ENCODE data around the gene PGAM1.

The PGAM1 gene

DNA sequence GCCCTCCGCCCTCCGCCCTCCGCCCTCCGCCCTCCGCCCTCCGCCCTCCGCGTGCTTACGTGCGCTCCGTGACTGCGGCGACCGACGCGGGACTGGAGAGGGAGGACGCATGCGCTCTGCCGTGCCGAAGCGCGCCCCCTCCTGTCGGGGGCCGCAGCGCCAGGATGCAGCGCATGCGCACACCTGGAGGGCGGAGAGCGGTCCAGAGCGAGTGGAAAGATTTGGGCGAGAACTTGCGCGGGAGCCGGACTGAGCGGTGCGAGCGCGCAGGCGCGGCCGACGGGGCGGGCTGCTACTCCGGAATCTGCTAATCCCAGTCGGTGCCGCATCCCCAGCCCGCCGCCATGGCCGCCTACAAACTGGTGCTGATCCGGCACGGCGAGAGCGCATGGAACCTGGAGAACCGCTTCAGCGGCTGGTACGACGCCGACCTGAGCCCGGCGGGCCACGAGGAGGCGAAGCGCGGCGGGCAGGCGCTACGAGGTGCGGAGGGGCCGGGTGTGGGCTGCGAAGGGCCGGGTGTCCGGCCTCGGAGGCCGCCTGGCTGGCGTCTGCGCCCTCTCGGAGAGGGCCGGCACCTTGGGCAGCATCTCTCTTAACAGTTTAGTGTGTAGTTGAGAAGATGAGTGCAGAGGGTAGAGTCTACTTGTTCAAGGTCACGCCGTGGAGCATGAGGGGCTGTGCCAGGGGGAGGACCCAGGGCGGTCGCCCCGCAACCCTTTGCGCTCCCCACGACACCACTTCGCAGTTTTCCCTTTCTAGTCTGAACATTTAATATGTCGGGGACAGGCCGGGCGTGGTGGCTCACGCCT is at the start of gene PGAM1:
PGAM1 (plus strand) TSS at position 228 of the 812 bp plus-strand sequence; CDS start at position 345, 117 bp downstream.
- TF ChIP-seq ZNF274 (IDR thresholded peaks at IDR 0.05; ENCODE audit: low read depth, low read length) = no peak
- peak within 1 kb of the TSS; percentile 97 for H3K4me3 ChIP-seq (ENCODE audit: low read length)

DNA sequence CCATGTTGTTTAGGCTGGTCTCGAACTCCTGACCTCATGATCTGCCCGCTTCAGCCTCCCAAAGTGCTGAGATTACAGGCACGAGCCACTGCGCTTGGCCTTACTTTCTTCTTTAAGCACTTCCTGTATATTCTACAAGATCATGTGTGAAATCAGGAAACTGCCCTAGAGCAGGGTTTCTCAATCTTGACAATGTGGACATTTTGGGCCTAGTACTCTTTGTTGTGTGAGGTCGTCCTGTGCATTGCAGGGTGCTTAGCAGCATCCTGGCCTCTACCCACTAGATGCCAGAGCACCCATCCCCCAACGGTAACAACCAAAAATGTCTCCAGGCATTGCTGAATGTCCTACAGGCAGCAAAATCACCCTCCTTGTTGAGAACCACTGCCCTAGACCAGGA is 49.6 kb upstream of the PGAM1 start:
- no peak for TF ChIP-seq ZNF274 (IDR thresholded peaks at IDR 0.05; ENCODE audit: low read depth, low read length)

DNA sequence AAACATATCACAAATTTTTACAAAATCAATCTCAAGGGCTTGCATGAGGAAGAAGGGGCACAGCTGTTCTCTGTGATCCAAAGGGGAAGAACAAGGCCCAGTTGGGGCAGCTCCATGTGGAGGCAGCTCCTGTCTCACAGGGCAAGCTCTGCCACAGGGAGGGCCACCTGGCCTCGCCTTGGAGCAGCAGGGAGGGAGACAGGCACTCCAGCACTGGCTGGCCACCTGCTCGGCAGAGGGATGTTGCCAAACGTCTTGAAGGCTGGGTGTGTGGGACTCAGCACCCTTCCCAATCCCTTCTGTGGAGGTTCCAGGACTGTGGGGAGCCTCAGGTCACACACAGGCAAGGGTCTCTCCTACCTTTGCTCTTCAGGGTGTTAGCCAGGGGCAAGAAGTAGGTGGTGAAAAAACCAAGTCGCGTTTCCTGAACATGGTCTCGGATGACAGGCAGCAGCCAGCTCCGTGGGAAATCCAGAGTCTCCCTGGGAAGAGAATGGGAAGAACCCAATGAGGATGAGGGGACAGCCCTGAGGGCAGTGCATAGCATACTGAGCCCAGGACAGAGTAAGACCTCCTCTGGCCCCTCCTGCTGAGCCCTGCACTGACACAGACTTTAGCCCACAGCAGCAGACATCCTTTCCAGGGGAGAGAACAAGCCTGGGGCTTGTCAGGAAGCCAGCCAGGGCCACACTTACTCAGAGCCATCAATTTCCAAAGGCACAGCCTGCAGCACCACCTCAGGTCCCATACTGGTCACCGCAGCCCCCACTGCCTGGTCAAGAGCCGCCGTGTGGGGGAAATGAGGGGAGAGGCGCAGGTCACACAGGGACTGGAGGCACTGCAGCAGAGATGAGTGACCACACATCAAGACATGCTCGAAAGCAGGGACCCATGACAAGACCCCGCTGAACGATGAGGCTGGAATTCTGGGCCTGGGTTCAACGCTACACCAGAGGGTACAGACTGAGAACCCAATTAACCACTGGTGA is 46.8 kb upstream of the PGAM1 start:
- no peak for TF ChIP-seq ZNF274 (IDR thresholded peaks at IDR 0.05; ENCODE audit: low read depth, low read length)
- no peak overlapping the region for H3K4me3 ChIP-seq (ENCODE audit: low read length)

More for the DNA sequence above, 49.6 kb upstream of the PGAM1 start:
- H3K4me3 ChIP-seq (ENCODE audit: low read length) = no peak overlapping the region

- H3K4me3 ChIP-seq (ENCODE audit: low read length) = no peak overlapping the region
- TF ChIP-seq ZNF274 (IDR thresholded peaks at IDR 0.05; ENCODE audit: low read depth, low read length) = no peak
These were observed 45.5 kb upstream of the PGAM1 start for GRCh38 chr10:97380516-97380915.

DNA sequence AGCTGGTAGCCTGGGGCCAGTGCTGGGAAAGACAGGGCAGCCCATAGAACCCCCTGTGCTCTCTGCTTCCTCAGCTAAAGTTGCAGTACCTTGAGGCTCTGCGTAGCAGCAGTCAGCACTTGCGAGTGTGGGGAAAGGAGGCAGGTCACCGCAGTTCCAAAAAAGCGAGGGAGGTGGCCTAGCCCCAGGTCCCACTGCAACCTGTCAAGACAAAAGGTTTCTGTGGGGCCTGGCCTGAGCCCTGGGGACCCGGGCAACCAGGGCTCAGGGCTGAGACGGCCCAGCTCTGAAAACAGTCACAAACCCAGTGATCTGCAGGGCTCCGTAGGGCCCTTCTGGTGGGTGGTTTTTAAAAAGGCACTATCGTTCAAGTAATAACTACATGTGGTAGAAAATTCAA is 44.4 kb upstream of the PGAM1 start:
- no peak overlapping the region for H3K4me3 ChIP-seq (ENCODE audit: low read length)
- TF ChIP-seq ZNF274 (IDR thresholded peaks at IDR 0.05; ENCODE audit: low read depth, low read length) = no peak

GRCh38 chr10:97383159-97383558 is 42.8 kb upstream of the PGAM1 start:
- TF ChIP-seq ZNF274 (IDR thresholded peaks at IDR 0.05; ENCODE audit: low read depth, low read length) = no peak
- no peak overlapping the region for H3K4me3 ChIP-seq (ENCODE audit: low read length)

DNA sequence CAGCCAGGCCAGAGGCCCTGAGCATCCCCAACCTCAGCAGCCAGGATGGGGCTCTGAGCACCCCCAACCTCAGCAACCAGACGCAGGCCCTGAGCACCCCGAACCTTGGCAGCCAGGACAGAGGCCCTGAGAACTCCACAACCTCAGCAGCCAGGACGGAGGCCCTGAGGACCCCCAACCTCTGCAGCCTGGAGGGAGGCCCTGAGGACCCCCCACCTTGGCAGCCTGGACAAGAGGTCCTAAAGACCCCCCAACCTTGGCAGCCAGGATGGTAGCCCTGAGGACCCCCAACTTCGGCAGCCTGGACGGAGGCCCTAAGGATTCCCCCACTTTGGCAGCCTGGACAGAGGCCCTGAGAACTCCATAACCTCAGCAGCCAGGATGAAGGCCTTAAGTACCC is 41.8 kb upstream of the PGAM1 start:
- no peak overlapping the region for H3K4me3 ChIP-seq (ENCODE audit: low read length)
- no peak for TF ChIP-seq ZNF274 (IDR thresholded peaks at IDR 0.05; ENCODE audit: low read depth, low read length)

DNA sequence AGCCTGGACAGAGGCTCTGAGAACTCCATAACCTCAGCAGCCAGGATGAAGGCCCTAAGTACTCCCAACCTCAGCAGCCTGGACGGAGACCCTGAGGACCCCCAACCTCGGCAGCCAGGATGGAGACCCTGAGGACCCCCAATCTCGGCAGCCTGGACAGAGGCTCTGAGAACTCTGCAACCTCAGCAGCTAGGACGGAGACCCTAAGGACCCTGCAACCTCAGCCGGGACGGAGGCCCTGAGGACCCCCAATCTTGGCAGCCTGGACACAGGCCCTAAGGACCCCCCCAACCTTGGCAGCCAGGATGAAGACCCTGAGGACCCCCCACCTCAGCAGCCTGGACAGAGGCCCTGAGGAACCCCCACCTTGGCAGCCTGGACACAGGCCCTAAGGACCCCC is 41.4 kb upstream of the PGAM1 start:
- no peak for TF ChIP-seq ZNF274 (IDR thresholded peaks at IDR 0.05; ENCODE audit: low read depth, low read length)
- H3K4me3 ChIP-seq (ENCODE audit: low read length) = no peak overlapping the region

DNA sequence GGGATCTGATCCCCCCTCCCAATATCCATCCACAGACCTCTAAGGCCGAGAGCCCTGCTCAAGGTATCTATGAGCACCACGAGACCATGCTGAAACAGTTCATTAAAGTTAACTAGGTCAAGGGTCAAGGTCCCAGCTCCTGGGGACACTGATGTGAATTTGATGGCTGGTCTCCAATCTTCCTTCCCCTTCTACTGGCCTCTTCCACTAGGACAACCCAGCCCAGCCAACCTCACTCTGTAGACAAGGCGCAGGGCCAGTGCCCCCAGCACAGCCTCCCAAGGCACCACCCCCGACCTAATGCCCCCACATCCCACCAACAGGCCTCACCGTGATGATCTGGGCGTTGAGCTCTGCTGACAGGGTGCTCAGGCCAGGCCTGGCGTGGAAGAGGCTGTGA is 40.4 kb upstream of the PGAM1 start:
- no peak overlapping the region for H3K4me3 ChIP-seq (ENCODE audit: low read length)
- no peak for TF ChIP-seq ZNF274 (IDR thresholded peaks at IDR 0.05; ENCODE audit: low read depth, low read length)

DNA sequence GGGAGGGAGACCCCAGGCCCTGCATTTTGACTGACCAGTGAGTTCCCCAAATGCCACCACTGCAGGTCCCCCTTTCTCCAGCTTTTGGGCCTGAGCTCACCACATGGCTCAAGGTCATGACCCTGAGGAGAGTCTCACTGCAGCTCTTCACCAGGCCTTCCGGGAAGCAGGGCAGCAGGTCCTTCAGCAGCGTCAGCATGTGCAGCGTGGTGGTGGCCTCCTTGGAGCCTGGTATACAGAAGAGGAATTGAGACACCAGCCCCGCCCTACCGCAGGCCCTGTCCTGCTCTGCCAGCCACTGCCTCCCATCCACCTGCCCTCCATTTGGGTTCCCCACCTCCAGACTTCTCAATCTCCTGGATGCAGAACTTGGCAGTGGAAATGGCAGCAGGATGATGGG is 37.8 kb upstream of the PGAM1 start:
- no peak overlapping the region for H3K4me3 ChIP-seq (ENCODE audit: low read length)
- TF ChIP-seq ZNF274 (IDR thresholded peaks at IDR 0.05; ENCODE audit: low read depth, low read length) = no peak

- TF ChIP-seq ZNF274 (IDR thresholded peaks at IDR 0.05; ENCODE audit: low read depth, low read length) = no peak
- no peak overlapping the region for H3K4me3 ChIP-seq (ENCODE audit: low read length)
These were observed 35.9 kb upstream of the PGAM1 start for GRCh38 chr10:97390091-97390490.

DNA sequence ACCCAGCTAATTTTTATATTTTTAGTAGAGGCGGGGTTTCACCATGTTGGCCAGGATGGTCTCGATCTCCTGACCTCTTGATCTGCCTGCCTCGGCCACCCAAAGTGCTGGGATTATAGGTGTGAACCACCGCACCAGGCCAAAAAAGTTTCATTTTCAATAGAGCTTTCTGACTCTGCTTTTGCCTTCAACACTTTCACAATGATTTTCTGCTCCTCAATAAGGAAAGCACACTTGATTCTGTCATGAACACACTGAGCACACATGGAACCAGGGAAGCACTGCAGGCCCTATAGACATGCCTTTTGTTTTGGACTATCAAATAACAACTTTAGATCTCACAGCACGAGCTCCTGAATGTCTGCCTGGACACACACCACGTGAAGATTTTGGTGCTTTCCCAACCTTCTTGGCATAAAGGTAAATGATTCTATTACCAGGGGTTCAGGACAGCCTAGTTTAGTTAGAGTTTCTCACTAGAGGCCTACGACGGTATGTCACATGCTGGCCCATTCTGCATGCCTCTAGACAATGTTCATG is 32.9 kb upstream of the PGAM1 start:
- TF ChIP-seq ZNF274 (IDR thresholded peaks at IDR 0.05; ENCODE audit: low read depth, low read length) = no peak
- H3K4me3 ChIP-seq (ENCODE audit: low read length) = no peak overlapping the region

DNA sequence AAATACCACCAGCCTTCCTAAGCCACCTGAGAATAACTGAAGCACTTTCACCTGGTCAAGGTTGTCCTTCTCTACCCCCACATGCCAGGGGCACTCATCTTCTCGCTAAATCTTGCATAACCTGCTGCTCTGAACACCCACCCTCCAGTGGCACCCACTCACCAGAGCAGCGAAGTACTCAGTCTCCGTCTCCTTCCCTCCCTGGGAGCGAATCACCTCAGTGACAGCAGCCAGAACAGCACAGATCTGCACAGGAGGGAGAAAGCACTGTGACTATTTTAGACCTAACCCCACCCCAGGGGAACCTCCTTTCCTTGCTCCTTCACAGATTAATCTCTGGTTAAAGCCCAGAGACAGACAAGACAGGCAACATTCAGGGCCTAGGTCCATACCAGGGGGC is 29.9 kb upstream of the PGAM1 start:
- TF ChIP-seq ZNF274 (IDR thresholded peaks at IDR 0.05; ENCODE audit: low read depth, low read length) = no peak
- no peak overlapping the region for H3K4me3 ChIP-seq (ENCODE audit: low read length)

GRCh38 chr10:97399843-97400545 is 26.0 kb upstream of the PGAM1 start:
- TF ChIP-seq ZNF274 (IDR thresholded peaks at IDR 0.05; ENCODE audit: low read depth, low read length) = no peak
- H3K4me3 ChIP-seq (ENCODE audit: low read length) = peak overlapping the region; percentile 75

Data from GM08714 (cell line).